Measurements from ENCODE around the gene GALK2. TPM values are rescaled to one million over a fixed set of nuclear protein-coding genes. Genes with fewer than 3 reads are reported as not detected.

GALK2 gene
- total and polyA plus RNA-seq, 2 of the 8 experiments (the other 6 are each of a cell fraction or from before 2014, with no cell fraction given), result 8.7 to 16.1 TPM

GRCh38 chr15:49370782-49371181, 200.7 kb downstream of the GALK2 start:
- Histone ChIP-seq H2BK120ac (replicated peaks; ENCODE audit: low read depth, low read length) (no peak overlapping the region), H3K56ac (replicated peaks; ENCODE audit: insufficient read length, low read depth, low read length) (no peak overlapping the region), H3K18ac (ENCODE audit: extremely low read depth, low read length) (no peak overlapping the region), H3K23ac (ENCODE audit: insufficient read length) (no peak overlapping the region), H2AK5ac (ENCODE audit: low read depth, low read length) (no peak overlapping the region), H4K91ac (replicated peaks; ENCODE audit: insufficient read length, low read length) (no peak overlapping the region), H2AFZ (ENCODE audit: low read length) (no peak overlapping the region), H3K9ac (replicated peaks in 1 of 4; ENCODE audit: extremely low read depth in 1 of 4, low read depth in 3 of 4, low read length in 3 of 4) (no peak overlapping the region), H2BK20ac (ENCODE audit: low read length) (no peak overlapping the region), H3K4me3 (ENCODE audit: extremely low read depth in 1 of 4, insufficient read depth in 2 of 4, low read depth in 3 of 4, low read length in 4 of 4) (no peak overlapping the region), H3K4me1 (replicated peaks in 1 of 4; ENCODE audit: control insufficient read depth in 3 of 4, insufficient read depth in 4 of 4, low read length in 3 of 4) (peaks cover 0 to 2% (median 1%) of the 10 kb centered on the region in 4 experiments; a peak in 3 of 7 replicates), H4K5ac (ENCODE audit: insufficient read length, low read depth, low read length) (no peak overlapping the region), H3K4ac (replicated peaks; ENCODE audit: insufficient read length, low read depth, low read length) (no peak overlapping the region), H3K36me3 (ENCODE audit: control insufficient read depth in 2 of 4, insufficient read depth in 4 of 4, low read length in 3 of 4) (no peaks in the 10 kb centered on the region), H3K79me2 (ENCODE audit: control insufficient read depth in 1 of 2, insufficient read depth in 2 of 2, low read length in 2 of 2) (no peaks in the 10 kb centered on the region), H2BK15ac (ENCODE audit: low read length) (no peak overlapping the region), H3K27ac (ENCODE audit: low read depth, low read length) (no peak overlapping the region), H3K27me3 (replicated peaks in 1 of 4; ENCODE audit: control insufficient read depth in 3 of 4, extremely low read depth in 1 of 4, insufficient read depth in 3 of 4, low read length in 3 of 4) (no peaks in the 10 kb centered on the region), H3K79me1 (ENCODE audit: low read depth, low read length) (no peaks in the 10 kb centered on the region), H2BK5ac (ENCODE audit: low read depth, low read length) (no peak overlapping the region), H4K8ac (ENCODE audit: extremely low read depth, insufficient read depth, low read length) (no peak overlapping the region), H4K20me1 (replicated peaks in 1 of 2; ENCODE audit: control insufficient read depth in 1 of 2, insufficient read depth in 2 of 2, low read length in 2 of 2) (no peaks in the 10 kb centered on the region), H3K4me2 (ENCODE audit: insufficient read depth in 1 of 2, low read depth in 2 of 2, low read length in 2 of 2) (no peak overlapping the region), H3K14ac (ENCODE audit: insufficient read length) (no peak overlapping the region), H3K23me2 (ENCODE audit: low read depth, low read length) (no peaks in the 10 kb centered on the region), H3K9me3 (ENCODE audit: insufficient read depth in 2 of 2, low read depth in 1 of 2, low read length in 1 of 2) (no peaks in the 10 kb centered on the region), H2BK12ac (ENCODE audit: low read depth, low read length) (no peak overlapping the region)
- no peak for FAIRE-seq
- CTCF ChIA-PET (ENCODE audit: partially characterized antibody), result no interaction called here
- WGBS, 2 experiments (ENCODE audit: extremely low coverage in 1 of 2, insufficient coverage in 1 of 2, insufficient read length in 1 of 2, insufficient replicate concordance in 2 of 2, low coverage in 1 of 2, low lambda C conversion rate in 2 of 2, missing lambda C conversion rate in 1 of 2), result 94% methylated on average over 1 of the region's 1 CpG; no CpG with 5 or more reads in 1 of the 2 experiments
- TF ChIP-seq CTBP2 (IDR thresholded peaks at IDR 0.05; ENCODE audit: borderline replicate concordance, insufficient read depth, insufficient read length, low read length) (no peak), HDAC2 (IDR thresholded peaks at IDR 0.05; ENCODE audit: borderline replicate concordance in 1 of 2, low read depth in 2 of 2, low read length in 2 of 2) (no peak), RXRA (IDR thresholded peaks at IDR 0.05; ENCODE audit: insufficient read depth, low read depth, low read length) (no peak), KDM4A (IDR thresholded peaks at IDR 0.05; ENCODE audit: low read depth, low read length, severe bottlenecking) (no peak), ATF3 (IDR thresholded peaks at IDR 0.05; ENCODE audit: insufficient read depth, low read depth, low read length) (no peak), CTCF (IDR thresholded peaks at IDR 0.05; ENCODE audit: control extremely low read depth in 1 of 3, insufficient read depth in 1 of 3, low read depth in 1 of 3, low read length in 3 of 3) (no peak), SP2 (IDR thresholded peaks at IDR 0.05; ENCODE audit: low read length) (no peak), SAP30 (IDR thresholded peaks at IDR 0.05; ENCODE audit: insufficient read depth, insufficient replicate concordance, low read length) (no peak), HDAC6 (IDR thresholded peaks at IDR 0.05; ENCODE audit: low read depth, low read length) (no peak), TCF12 (IDR thresholded peaks at IDR 0.05; ENCODE audit: low read depth, low read length) (no peak)
- DNase-seq (ENCODE audit: low read depth in 1 of 2, low spot score in 2 of 2), result no peak
- POLR2A ChIA-PET (ENCODE audit: partially characterized antibody), result no interaction called here

All from H1 (cell line).